Measurements from ENCODE around the gene MRPL48. TPM values are rescaled to one million over a fixed set of nuclear protein-coding genes. Genes with fewer than 3 reads are reported as not detected.

The MRPL48 gene
- total RNA-seq, 1 experiment from 2014 or later = 66.8 TPM

GRCh38 chr11:73876424-73877310 is 89.0 kb downstream of the MRPL48 start, which contains the start of the genes COA4 and PAAF1:
Gene COA4, minus strand, starts transcription at chr11:73876846. Its CDS starts 3,468 bp downstream, at chr11:73873378.
Gene PAAF1, plus strand, starts transcription at chr11:73876999. Its CDS starts 23 bp downstream, at chr11:73877022.
- ChIA-PET POLR2A (no interaction called here), CTCF (no interaction called here), RAD21 (ENCODE audit: low non-redundant PET in 1 of 2, low total read pairs in 2 of 2, uncharacterized antibody in 2 of 2, unreplicated experiment in 2 of 2) (no interaction called here)
- Histone ChIP-seq H3K27me3 (ENCODE audit: insufficient read depth, low read length) (no peaks in the 10 kb centered on the region), H3K4me1 (ENCODE audit: control insufficient read depth in 1 of 2, insufficient read depth in 2 of 2, low read length in 2 of 2) (peaks cover 16 to 35% of the 10 kb centered on the region in 2 experiments), H3K36me3 (ENCODE audit: control insufficient read depth in 1 of 2, insufficient read depth in 2 of 2, low read length in 2 of 2) (peaks cover 16 to 35% of the 10 kb centered on the region in 2 experiments), H3K27ac (ENCODE audit: low read depth, low read length) (peak within 1 kb of the TSS; percentile 98), H3K9ac (ENCODE audit: low read length) (peak within 1 kb of the TSS; percentile 85), H3K9me2 (ENCODE audit: insufficient read depth) (no peaks in the 10 kb centered on the region), H3K4me2 (ENCODE audit: low read length) (peak within 1 kb of the TSS; percentile 87), H3K4me3 (replicated peaks in 1 of 2; ENCODE audit: low read depth in 1 of 2, low read length in 2 of 2) (peak within 1 kb of the TSS; percentile 68 to 95), H3K9me3 (ENCODE audit: control insufficient read depth in 1 of 2, insufficient read depth in 1 of 2, low read depth in 1 of 2, low read length in 2 of 2) (no peaks in the 10 kb centered on the region), H4K20me1 (ENCODE audit: insufficient read depth) (no peaks in the 10 kb centered on the region), H2AFZ (ENCODE audit: low read depth, low read length, poor library complexity, severe bottlenecking) (no peak within 1 kb of the TSS), H3K79me2 (ENCODE audit: insufficient read depth, low read length) (peaks cover 45% of the 10 kb centered on the region)
- DNase-seq (ENCODE audit: low read depth, low spot score) (peak; percentile 96), ATAC-seq (peak; percentile 92)
- BruUV-seq (replicated peaks) = no TSS peak
- intact Hi-C loops (cut with micrococcal nuclease) = no loop called here
- TF ChIP-seq EZH2phosphoT487 (IDR thresholded peaks at IDR 0.05; ENCODE audit: borderline replicate concordance) (no peak), RAD21 (IDR thresholded peaks at IDR 0.05; ENCODE audit: low read depth) (0 out of 2 replicates have a peak, but pooled peaks have one; percentile 2), MAX (IDR thresholded peaks at IDR 0.05) (peak; percentile 98), EZH2 (IDR thresholded peaks at IDR 0.05) (no peak), YY1 (IDR thresholded peaks at IDR 0.05; ENCODE audit: extremely low read depth, insufficient replicate concordance, low read depth, low read length) (no peak), ELF1 (IDR thresholded peaks at IDR 0.05; ENCODE audit: borderline replicate concordance, low read depth) (peak; percentile 77), CTCF (IDR thresholded peaks at IDR 0.05 in 2 of 3, conservative IDR thresholded peaks at IDR 0.05 in 1 of 3; ENCODE audit: borderline replicate concordance in 1 of 3, insufficient read depth in 1 of 3, low read depth in 2 of 3, low read length in 2 of 3) (no peak), SRF (IDR thresholded peaks at IDR 0.05; ENCODE audit: low read depth) (no peak), ZBTB33 (IDR thresholded peaks at IDR 0.05; ENCODE audit: extremely low read depth, insufficient replicate concordance, low read length) (no peak), CEBPB (IDR thresholded peaks at IDR 0.05; ENCODE audit: low read depth) (no peak), POLR2A (IDR thresholded peaks at IDR 0.05; ENCODE audit: borderline replicate concordance, extremely low read depth, insufficient read depth, insufficient read length) (peak; percentile 35), CBX3 (IDR thresholded peaks at IDR 0.05; ENCODE audit: low read depth) (peak; percentile 67), FOSL1 (IDR thresholded peaks at IDR 0.05; ENCODE audit: low read depth) (no peak), TCF7L2 (IDR thresholded peaks at IDR 0.05; ENCODE audit: borderline replicate concordance, extremely low read depth, insufficient read depth, insufficient read length) (peak; percentile 99), ZNF274 (IDR thresholded peaks at IDR 0.05; ENCODE audit: low read depth, low read length) (no peak), SP1 (IDR thresholded peaks at IDR 0.05; ENCODE audit: low read depth) (peak; percentile 84), ZFX (IDR thresholded peaks at IDR 0.05) (peak; percentile 74), EGR1 (IDR thresholded peaks at IDR 0.05; ENCODE audit: low read depth) (peak; percentile 54), JUND (IDR thresholded peaks at IDR 0.05) (0 out of 2 replicates have a peak, but pooled peaks have one; percentile 11), ATF3 (IDR thresholded peaks at IDR 0.05) (no peak)
